ENCODE results near the gene LMAN1L.

- no peak for TF ChIP-seq POLR2AphosphoS5 (IDR thresholded peaks at IDR 0.05)
- no peak for TF ChIP-seq POLR2A (IDR thresholded peaks at IDR 0.05)
- no peak for TF ChIP-seq CTCF (IDR thresholded peaks at IDR 0.05)
- TF ChIP-seq EP300 (IDR thresholded peaks at IDR 0.05) = no peak
Observed at GRCh38 chr15:74807282-74807681, 5.4 kb upstream of the LMAN1L start.

Measured in upper lobe of left lung (tissue), 4 donors.